GM23338 (cell line): ENCODE results near the gene SETDB1. TPM values are rescaled to one million over a fixed set of nuclear protein-coding genes. Genes with fewer than 3 reads are reported as not detected.

Experiments used
- ATAC-seq: fragments of 200-7000 bp; cut with Tn5 transposase; 3 replicates; pipeline ENCODE4 v1.9.1; 2020
- DNase-seq: peaks from one replicate; pipeline ENCODE4 v3.0.0-alpha.2; 2015; ENCODE audit warnings: low spot score
- H2AFZ ChIP-seq: fragments of 200-600 bp; sonication (generic); 2 replicates; pipeline ENCODE4 v1.8.0; 2016; ENCODE audit warnings: antibody characterized with exemption, mild to moderate bottlenecking, moderate library complexity
- H3F3A ChIP-seq: fragments of 200-600 bp; sonication (generic); replicated peaks from 2 replicates; pipeline ENCODE4 v1.8.0; 2017; ENCODE audit warnings: antibody characterized with exemption, mixed run types, low read depth
- H3K27ac ChIP-seq: fragments of 200-600 bp; sonication (generic); 2 replicates; pipeline ENCODE4 v1.6.1; 2016; ENCODE audit warnings: low read depth
- H3K27me3 ChIP-seq: fragments of 200-600 bp; sonication (generic); 2 replicates; pipeline ENCODE4 v1.8.0; 2016; ENCODE audit warnings: mild to moderate bottlenecking, mixed run types, moderate library complexity; ENCODE audit not compliant: insufficient read depth
- H3K36me3 ChIP-seq: fragments of 200-600 bp; sonication (generic); 2 replicates; pipeline ENCODE4 v1.8.0; 2016; ENCODE audit warnings: mild to moderate bottlenecking; ENCODE audit not compliant: insufficient read depth
- H3K4me1 ChIP-seq: fragments of 200-600 bp; sonication (generic); 2 replicates; pipeline ENCODE4 v1.8.0; 2016; ENCODE audit warnings: mild to moderate bottlenecking, moderate library complexity; ENCODE audit not compliant: insufficient read depth
- H3K4me2 ChIP-seq: fragments of 200-600 bp; sonication (generic); 2 replicates; pipeline ENCODE4 v1.7.1; 2017; ENCODE audit warnings: mixed run types
- H3K4me3 ChIP-seq: fragments of 200-600 bp; sonication (generic); 2 replicates; pipeline ENCODE4 v1.6.1; 2016; ENCODE audit warnings: mixed run types
- H3K79me2 ChIP-seq: fragments of 200-600 bp; sonication (generic); replicated peaks from 2 replicates; pipeline ENCODE4 v1.8.0; 2017; ENCODE audit warnings: mild to moderate bottlenecking; ENCODE audit not compliant: insufficient read depth
- H3K9me2 ChIP-seq: fragments of 200-600 bp; sonication (generic); 2 replicates; pipeline ENCODE4 v1.8.0; 2017; ENCODE audit not compliant: insufficient read depth
- H4K20me1 ChIP-seq: fragments of 200-600 bp; sonication (generic); replicated peaks from 2 replicates; pipeline ENCODE4 v1.8.0; 2017; ENCODE audit warnings: mild to moderate bottlenecking; ENCODE audit not compliant: insufficient read depth
- H3K27ac Mint-ChIP-seq: 2 replicates; pipeline ENCODE4 v1.8.0; 2020; ENCODE audit warnings: inconsistent platforms, mild to moderate bottlenecking, moderate library complexity, mixed read lengths
- H3K27me3 Mint-ChIP-seq: 3 replicates; pipeline ENCODE4 v1.8.0; 2022; ENCODE audit warnings: low read depth, mild to moderate bottlenecking, moderate library complexity, mixed read lengths, inconsistent platforms; ENCODE audit not compliant: insufficient read depth, poor library complexity
- H3K36me3 Mint-ChIP-seq: 3 replicates; pipeline ENCODE4 v1.8.0; 2021; ENCODE audit warnings: low read depth, mild to moderate bottlenecking, inconsistent platforms, moderate library complexity, mixed read lengths
- H3K4me1 Mint-ChIP-seq: 3 replicates; pipeline ENCODE4 v1.8.0; 2020; ENCODE audit warnings: mild to moderate bottlenecking, inconsistent platforms, mixed read lengths
- H3K4me3 Mint-ChIP-seq: 3 replicates; pipeline ENCODE4 v1.8.0; 2021; ENCODE audit warnings: moderate library complexity, mild to moderate bottlenecking, inconsistent platforms, mixed read lengths
- H3K9me3 Mint-ChIP-seq: 3 replicates; pipeline ENCODE4 v1.8.0; 2020; ENCODE audit warnings: moderate library complexity, mild to moderate bottlenecking, inconsistent platforms, mixed read lengths
- EZH2 ChIP-seq: fragments of 200-600 bp; sonication (generic); IDR thresholded peaks from one replicate; pipeline ENCODE4 v1.8.0; 2017; ENCODE audit warnings: antibody characterized with exemption, mild to moderate bottlenecking, low read depth; ENCODE audit not compliant: unreplicated experiment
- EZH2phosphoT487 ChIP-seq: fragments of 200-600 bp; sonication (generic); IDR thresholded peaks from one replicate; pipeline ENCODE4 v1.8.1; 2018; ENCODE audit warnings: antibody characterized with exemption; ENCODE audit not compliant: unreplicated experiment
- NANOG ChIP-seq: IDR thresholded peaks from 2 replicates; pipeline ENCODE4 v1.6.1; 2016; ENCODE audit warnings: antibody characterized with exemption, borderline replicate concordance
- POLR2AphosphoS5 ChIP-seq: IDR thresholded peaks from 2 replicates; pipeline ENCODE4 v1.6.1; 2016; ENCODE audit warnings: antibody characterized with exemption, low read depth
- STAT1 ChIP-seq: IDR thresholded peaks from one replicate; pipeline ENCODE4 v1.6.1; 2016; ENCODE audit warnings: antibody characterized with exemption; ENCODE audit not compliant: unreplicated experiment
- ZNF114 ChIP-seq: fragments of 250-450 bp; sonication (Bioruptor Pico); IDR thresholded peaks from 2 replicates; pipeline ENCODE4 v1.5.0; 2020; ENCODE audit warnings: mild to moderate bottlenecking, moderate library complexity
- ZNF331 ChIP-seq: fragments of 250-450 bp; sonication (Bioruptor Pico); IDR thresholded peaks from 2 replicates; pipeline ENCODE4 v1.5.0; 2020; ENCODE audit warnings: low read depth, mild to moderate bottlenecking, moderate library complexity
- polyA plus RNA-seq: library from polyadenylated mRNA; unstranded; fragments of >200 nt; fragmentation: Nextera tagmentation; extraction: Ambion mirVana; gene quantifications from 2 replicates; pipeline ENCODE4 v1.2.1, GENCODE V29; 2016
- total RNA-seq: library from RNA; depleted of rRNA; stranded (reverse); fragments of >200 nt; shearing (Covaris generic); gene quantifications from 2 replicates; pipeline ENCODE4 v1.2.3, GENCODE V29; 2014
- TF ChIP-seq, protein P1 (sequence below): IDR thresholded peaks from 2 replicates; pipeline ENCODE4 v1.6.1; 2016; ENCODE audit warnings: antibody characterized with exemption
- TF ChIP-seq, protein P2 (sequence below): fragments of 250-450 bp; sonication (Bioruptor Pico); IDR thresholded peaks from 2 replicates; pipeline ENCODE4 v1.5.0; 2020; ENCODE audit warnings: mild to moderate bottlenecking, moderate library complexity
- TF ChIP-seq, protein P3 (sequence below): IDR thresholded peaks from one replicate; pipeline ENCODE4 v1.6.1; 2018; ENCODE audit warnings: antibody characterized with exemption; ENCODE audit not compliant: unreplicated experiment

SETDB1 gene
- total and polyA plus RNA-seq, 2 experiments from 2014 or later: 16.9 to 47.4 TPM

DNA sequence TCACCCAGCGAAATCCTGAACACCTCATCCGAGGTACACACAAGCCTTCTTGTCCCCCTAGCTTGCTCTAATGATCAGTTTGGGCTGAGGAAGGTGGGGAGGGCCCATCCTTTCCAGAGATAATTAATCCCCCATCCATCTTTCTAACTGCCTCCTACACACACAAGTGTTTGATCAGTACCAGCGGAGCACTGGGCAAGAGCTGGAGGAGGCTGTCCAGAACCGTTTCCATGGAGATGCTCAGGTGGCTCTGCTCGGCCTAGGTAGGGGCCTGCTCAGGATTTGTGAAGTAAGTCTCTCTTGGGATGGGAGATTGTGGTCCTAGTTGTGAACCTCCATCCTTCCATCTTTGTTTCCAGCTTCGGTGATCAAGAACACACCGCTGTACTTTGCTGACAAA lies 61.8 kb downstream of the SETDB1 start:
- no peak overlapping the region for H3K27ac Mint-ChIP-seq
- peaks cover under 1% of the 10 kb centered on the region; the same call in 2 of the 3 replicates for H3K4me1 Mint-ChIP-seq
- H3K27me3 Mint-ChIP-seq: peaks cover 11% of the 10 kb centered on the region
- H3K4me3 ChIP-seq: no peak overlapping the region
- no peak overlapping the region for H2AFZ ChIP-seq
- no peak for TF ChIP-seq EZH2
- TF ChIP-seq, protein P1, sequence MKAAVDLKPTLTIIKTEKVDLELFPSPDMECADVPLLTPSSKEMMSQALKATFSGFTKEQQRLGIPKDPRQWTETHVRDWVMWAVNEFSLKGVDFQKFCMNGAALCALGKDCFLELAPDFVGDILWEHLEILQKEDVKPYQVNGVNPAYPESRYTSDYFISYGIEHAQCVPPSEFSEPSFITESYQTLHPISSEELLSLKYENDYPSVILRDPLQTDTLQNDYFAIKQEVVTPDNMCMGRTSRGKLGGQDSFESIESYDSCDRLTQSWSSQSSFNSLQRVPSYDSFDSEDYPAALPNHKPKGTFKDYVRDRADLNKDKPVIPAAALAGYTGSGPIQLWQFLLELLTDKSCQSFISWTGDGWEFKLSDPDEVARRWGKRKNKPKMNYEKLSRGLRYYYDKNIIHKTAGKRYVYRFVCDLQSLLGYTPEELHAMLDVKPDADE: no peak
- no peak overlapping the region for H3K4me3 Mint-ChIP-seq
- no peaks in the 10 kb centered on the region for H3K36me3 ChIP-seq
- no peaks in the 10 kb centered on the region for H3K9me2 ChIP-seq
- no peak overlapping the region for H3K4me2 ChIP-seq
- ATAC-seq (no peak), DNase-seq (no peak)
- H3K79me2 ChIP-seq: no peaks in the 10 kb centered on the region
- H4K20me1 ChIP-seq: no peaks in the 10 kb centered on the region
- no peak overlapping the region for H3K27ac ChIP-seq
- no peaks in the 10 kb centered on the region; the same call in 2 of the 3 replicates for H3K36me3 Mint-ChIP-seq
- no peaks in the 10 kb centered on the region for H3F3A ChIP-seq
- H3K9me3 Mint-ChIP-seq: no peaks in the 10 kb centered on the region
- H3K27me3 ChIP-seq: no peaks in the 10 kb centered on the region
- no peaks in the 10 kb centered on the region for H3K4me1 ChIP-seq

DNA sequence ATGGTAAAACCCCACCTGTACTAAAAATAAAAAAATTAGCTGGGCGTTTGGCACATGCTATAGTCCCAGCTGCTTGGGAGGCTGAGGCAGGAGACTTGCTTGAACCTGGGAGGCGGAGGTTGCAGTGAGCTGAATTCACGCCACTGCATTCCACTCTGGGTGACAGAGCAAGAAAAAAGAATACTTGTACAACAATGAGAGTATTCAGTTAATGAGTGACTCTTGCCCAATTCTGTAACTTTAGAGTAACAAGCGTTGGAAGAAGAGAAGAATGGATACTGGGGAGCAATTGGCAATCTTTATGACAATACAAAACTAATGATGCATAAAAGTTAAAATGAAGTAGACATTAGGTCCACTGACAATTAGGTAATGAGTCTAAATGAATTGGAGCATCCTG lies 66.5 kb downstream of the SETDB1 start:
- no peaks in the 10 kb centered on the region for H3K9me3 Mint-ChIP-seq
- peaks cover 3% of the 10 kb centered on the region; the same call in 2 of the 3 replicates for H3K36me3 Mint-ChIP-seq
- Histone ChIP-seq H3K79me2 (no peaks in the 10 kb centered on the region), H2AFZ (no peak overlapping the region), H3K27ac (no peak overlapping the region), H4K20me1 (no peaks in the 10 kb centered on the region), H3K4me1 (no peaks in the 10 kb centered on the region), H3K27me3 (no peaks in the 10 kb centered on the region), H3K36me3 (no peaks in the 10 kb centered on the region), H3K4me3 (no peak overlapping the region), H3K9me2 (no peaks in the 10 kb centered on the region), H3K4me2 (no peak overlapping the region), H3F3A (no peaks in the 10 kb centered on the region)
- H3K27me3 Mint-ChIP-seq: peaks cover 11% of the 10 kb centered on the region
- peaks cover 6% of the 10 kb centered on the region; the same call in 2 of the 3 replicates for H3K4me1 Mint-ChIP-seq
- H3K27ac Mint-ChIP-seq: no peak overlapping the region
- ATAC-seq (no peak), DNase-seq (no peak)
- H3K4me3 Mint-ChIP-seq: no peak overlapping the region
- TF ChIP-seq, protein P2, sequence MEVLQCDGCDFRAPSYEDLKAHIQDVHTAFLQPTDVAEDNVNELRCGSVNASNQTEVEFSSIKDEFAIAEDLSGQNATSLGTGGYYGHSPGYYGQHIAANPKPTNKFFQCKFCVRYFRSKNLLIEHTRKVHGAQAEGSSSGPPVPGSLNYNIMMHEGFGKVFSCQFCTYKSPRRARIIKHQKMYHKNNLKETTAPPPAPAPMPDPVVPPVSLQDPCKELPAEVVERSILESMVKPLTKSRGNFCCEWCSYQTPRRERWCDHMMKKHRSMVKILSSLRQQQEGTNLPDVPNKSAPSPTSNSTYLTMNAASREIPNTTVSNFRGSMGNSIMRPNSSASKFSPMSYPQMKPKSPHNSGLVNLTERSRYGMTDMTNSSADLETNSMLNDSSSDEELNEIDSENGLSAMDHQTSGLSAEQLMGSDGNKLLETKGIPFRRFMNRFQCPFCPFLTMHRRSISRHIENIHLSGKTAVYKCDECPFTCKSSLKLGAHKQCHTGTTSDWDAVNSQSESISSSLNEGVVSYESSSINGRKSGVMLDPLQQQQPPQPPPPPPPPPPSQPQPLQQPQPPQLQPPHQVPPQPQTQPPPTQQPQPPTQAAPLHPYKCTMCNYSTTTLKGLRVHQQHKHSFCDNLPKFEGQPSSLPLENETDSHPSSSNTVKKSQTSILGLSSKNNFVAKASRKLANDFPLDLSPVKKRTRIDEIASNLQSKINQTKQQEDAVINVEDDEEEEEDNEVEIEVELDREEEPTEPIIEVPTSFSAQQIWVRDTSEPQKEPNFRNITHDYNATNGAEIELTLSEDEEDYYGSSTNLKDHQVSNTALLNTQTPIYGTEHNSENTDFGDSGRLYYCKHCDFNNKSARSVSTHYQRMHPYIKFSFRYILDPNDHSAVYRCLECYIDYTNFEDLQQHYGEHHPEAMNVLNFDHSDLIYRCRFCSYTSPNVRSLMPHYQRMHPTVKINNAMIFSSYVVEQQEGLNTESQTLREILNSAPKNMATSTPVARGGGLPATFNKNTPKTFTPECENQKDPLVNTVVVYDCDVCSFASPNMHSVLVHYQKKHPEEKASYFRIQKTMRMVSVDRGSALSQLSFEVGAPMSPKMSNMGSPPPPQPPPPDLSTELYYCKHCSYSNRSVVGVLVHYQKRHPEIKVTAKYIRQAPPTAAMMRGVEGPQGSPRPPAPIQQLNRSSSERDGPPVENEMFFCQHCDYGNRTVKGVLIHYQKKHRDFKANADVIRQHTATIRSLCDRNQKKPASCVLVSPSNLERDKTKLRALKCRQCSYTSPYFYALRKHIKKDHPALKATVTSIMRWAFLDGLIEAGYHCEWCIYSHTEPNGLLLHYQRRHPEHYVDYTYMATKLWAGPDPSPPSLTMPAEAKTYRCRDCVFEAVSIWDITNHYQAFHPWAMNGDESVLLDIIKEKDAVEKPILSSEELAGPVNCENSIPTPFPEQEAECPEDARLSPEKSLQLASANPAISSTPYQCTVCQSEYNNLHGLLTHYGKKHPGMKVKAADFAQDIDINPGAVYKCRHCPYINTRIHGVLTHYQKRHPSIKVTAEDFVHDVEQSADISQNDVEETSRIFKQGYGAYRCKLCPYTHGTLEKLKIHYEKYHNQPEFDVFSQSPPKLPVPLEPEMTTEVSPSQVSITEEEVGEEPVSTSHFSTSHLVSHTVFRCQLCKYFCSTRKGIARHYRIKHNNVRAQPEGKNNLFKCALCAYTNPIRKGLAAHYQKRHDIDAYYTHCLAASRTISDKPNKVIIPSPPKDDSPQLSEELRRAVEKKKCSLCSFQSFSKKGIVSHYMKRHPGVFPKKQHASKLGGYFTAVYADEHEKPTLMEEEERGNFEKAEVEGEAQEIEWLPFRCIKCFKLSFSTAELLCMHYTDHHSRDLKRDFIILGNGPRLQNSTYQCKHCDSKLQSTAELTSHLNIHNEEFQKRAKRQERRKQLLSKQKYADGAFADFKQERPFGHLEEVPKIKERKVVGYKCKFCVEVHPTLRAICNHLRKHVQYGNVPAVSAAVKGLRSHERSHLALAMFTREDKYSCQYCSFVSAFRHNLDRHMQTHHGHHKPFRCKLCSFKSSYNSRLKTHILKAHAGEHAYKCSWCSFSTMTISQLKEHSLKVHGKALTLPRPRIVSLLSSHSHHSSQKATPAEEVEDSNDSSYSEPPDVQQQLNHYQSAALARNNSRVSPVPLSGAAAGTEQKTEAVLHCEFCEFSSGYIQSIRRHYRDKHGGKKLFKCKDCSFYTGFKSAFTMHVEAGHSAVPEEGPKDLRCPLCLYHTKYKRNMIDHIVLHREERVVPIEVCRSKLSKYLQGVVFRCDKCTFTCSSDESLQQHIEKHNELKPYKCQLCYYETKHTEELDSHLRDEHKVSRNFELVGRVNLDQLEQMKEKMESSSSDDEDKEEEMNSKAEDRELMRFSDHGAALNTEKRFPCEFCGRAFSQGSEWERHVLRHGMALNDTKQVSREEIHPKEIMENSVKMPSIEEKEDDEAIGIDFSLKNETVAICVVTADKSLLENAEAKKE: no peak
- no peak for TF ChIP-seq ZNF114
- no peak for TF ChIP-seq ZNF331
- no peak for TF ChIP-seq EZH2
- no peak for TF ChIP-seq EZH2phosphoT487
- no peak for TF ChIP-seq NANOG
- TF ChIP-seq POLR2AphosphoS5: no peak
- TF ChIP-seq, protein P3, sequence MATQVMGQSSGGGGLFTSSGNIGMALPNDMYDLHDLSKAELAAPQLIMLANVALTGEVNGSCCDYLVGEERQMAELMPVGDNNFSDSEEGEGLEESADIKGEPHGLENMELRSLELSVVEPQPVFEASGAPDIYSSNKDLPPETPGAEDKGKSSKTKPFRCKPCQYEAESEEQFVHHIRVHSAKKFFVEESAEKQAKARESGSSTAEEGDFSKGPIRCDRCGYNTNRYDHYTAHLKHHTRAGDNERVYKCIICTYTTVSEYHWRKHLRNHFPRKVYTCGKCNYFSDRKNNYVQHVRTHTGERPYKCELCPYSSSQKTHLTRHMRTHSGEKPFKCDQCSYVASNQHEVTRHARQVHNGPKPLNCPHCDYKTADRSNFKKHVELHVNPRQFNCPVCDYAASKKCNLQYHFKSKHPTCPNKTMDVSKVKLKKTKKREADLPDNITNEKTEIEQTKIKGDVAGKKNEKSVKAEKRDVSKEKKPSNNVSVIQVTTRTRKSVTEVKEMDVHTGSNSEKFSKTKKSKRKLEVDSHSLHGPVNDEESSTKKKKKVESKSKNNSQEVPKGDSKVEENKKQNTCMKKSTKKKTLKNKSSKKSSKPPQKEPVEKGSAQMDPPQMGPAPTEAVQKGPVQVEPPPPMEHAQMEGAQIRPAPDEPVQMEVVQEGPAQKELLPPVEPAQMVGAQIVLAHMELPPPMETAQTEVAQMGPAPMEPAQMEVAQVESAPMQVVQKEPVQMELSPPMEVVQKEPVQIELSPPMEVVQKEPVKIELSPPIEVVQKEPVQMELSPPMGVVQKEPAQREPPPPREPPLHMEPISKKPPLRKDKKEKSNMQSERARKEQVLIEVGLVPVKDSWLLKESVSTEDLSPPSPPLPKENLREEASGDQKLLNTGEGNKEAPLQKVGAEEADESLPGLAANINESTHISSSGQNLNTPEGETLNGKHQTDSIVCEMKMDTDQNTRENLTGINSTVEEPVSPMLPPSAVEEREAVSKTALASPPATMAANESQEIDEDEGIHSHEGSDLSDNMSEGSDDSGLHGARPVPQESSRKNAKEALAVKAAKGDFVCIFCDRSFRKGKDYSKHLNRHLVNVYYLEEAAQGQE: no peak
- no peak for TF ChIP-seq STAT1
- TF ChIP-seq, protein P1: no peak
